ENCODE results near the gene JARID2. TPM values are rescaled to one million over a fixed set of nuclear protein-coding genes. Genes with fewer than 3 reads are reported as not detected.

Gene JARID2
- total and polyA plus RNA-seq, 2 of the 13 experiments (the other 11 are each of a cell fraction or from before 2014, with no cell fraction given) = 7.5 to 10.3 TPM

DNA sequence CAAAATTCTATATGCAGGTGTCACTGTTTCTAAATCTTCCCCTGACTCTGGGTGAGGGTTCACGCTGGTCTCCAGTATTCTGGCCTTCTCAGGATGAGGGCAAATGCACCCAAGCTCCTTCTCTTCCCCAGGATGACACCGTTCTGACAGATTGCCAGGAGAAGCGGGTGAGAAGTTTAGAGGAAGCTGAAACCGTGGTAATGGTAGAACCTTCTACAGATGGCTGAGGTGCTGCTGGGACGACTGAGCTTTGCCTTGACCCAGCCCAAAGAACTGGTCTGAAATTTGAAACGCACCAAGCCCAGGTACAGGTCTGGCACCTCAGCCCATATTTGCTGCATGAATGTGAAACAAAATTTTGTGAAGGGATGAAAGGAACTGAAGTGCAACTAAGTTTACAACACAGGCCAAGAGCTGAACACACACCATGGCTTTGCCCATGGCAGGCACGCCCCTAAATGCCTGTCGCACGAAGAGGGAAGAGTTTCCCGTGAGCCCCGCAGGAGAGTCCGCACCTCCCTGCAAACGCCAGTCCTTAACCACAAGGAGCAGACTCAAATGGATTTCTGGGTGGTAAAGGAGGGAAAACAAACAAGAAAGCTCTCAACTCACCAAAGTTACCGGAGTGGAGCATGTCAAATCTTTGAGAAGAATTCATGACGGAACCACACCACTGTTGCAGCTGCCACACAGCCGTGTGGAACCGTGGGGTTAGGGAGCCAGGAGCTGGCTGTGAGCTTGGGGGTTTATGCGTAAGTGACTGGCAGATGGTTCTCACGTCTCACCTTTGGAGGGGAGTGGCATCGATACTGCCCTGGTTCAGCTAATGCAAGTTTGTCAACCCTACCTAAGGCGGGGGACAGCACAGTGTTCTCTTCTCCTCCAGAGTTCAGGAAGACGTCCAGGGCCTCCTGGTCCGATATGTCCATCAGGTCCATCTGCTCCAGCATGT lies 278.1 kb downstream of the JARID2 start (continued):
- TF ChIP-seq, protein P1, sequence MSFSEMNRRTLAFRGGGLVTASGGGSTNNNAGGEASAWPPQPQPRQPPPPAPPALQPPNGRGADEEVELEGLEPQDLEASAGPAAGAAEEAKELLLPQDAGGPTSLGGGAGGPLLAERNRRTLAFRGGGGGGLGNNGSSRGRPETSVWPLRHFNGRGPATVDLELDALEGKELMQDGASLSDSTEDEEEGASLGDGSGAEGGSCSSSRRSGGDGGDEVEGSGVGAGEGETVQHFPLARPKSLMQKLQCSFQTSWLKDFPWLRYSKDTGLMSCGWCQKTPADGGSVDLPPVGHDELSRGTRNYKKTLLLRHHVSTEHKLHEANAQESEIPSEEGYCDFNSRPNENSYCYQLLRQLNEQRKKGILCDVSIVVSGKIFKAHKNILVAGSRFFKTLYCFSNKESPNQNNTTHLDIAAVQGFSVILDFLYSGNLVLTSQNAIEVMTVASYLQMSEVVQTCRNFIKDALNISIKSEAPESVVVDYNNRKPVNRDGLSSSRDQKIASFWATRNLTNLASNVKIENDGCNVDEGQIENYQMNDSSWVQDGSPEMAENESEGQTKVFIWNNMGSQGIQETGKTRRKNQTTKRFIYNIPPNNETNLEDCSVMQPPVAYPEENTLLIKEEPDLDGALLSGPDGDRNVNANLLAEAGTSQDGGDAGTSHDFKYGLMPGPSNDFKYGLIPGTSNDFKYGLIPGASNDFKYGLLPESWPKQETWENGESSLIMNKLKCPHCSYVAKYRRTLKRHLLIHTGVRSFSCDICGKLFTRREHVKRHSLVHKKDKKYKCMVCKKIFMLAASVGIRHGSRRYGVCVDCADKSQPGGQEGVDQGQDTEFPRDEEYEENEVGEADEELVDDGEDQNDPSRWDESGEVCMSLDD (CRISPR knock-in tag; IDR thresholded peaks at IDR 0.05; ENCODE audit: borderline replicate concordance) = no peak
- TF ChIP-seq, protein P2, sequence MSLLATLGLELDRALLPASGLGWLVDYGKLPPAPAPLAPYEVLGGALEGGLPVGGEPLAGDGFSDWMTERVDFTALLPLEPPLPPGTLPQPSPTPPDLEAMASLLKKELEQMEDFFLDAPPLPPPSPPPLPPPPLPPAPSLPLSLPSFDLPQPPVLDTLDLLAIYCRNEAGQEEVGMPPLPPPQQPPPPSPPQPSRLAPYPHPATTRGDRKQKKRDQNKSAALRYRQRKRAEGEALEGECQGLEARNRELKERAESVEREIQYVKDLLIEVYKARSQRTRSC (CRISPR knock-in tag; IDR thresholded peaks at IDR 0.05; ENCODE audit: low read depth) = no peak
- TF ChIP-seq ZNF841 (CRISPR knock-in tag; IDR thresholded peaks at IDR 0.05; ENCODE audit: borderline replicate concordance) (no peak), ZNF670 (CRISPR knock-in tag; IDR thresholded peaks at IDR 0.05; ENCODE audit: borderline replicate concordance) (no peak), ZNF331 (CRISPR knock-in tag; IDR thresholded peaks at IDR 0.05) (no peak), ZNF430 (CRISPR knock-in tag; IDR thresholded peaks at IDR 0.05) (no peak)

DNA sequence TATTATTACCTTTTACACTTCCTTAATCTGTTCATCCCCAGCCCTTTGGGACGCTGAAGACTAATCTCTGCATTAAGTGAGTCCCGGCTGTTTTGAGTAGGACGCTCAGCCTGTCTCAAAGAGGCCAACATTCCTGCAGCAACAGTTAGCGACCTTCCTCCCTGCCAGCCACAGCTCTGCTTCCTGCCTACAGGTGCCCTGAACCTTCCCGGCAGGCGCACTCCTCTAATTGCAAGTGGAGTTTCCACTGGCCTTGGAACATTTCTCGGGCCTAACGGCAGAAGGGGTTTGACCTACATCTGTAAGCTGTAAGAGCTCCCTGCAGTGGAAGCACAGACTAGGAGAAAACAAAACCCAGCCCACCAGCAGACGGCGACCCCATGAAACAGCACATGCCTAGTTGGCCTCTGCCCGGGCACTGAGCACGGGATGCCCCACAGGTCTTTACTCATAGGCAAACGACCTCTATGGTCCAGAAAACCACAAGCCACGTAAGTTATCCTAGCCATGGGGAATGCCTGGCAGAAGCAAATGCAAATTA lies 279.1 kb downstream of the JARID2 start:
- BruUV-seq (replicated peaks) = no TSS peak

More for the DNA sequence above, 279.1 kb downstream of the JARID2 start:
- no peak overlapping the region for H3K4me2 ChIP-seq (ENCODE audit: low read depth, low read length)
- H3K79me2 ChIP-seq (ENCODE audit: insufficient read depth, low read length) = no peaks in the 10 kb centered on the region
- DNase-seq (ENCODE audit: low spot score) (no peak), ATAC-seq (no peak), FAIRE-seq (no peak)
- 97% methylated on average over 14 of the region's 14 CpGs for WGBS (ENCODE audit: low lambda C conversion rate)
- H3K9me3 ChIP-seq (ENCODE audit: low read length) = no peaks in the 10 kb centered on the region
- H3K9ac ChIP-seq (ENCODE audit: insufficient read depth, low read depth, low read length) = no peak overlapping the region
- POLR2A ChIA-PET = no interaction called here
- TF ChIP-seq NONO (IDR thresholded peaks at IDR 0.05) (no peak), NONO (CRISPR knock-in tag; conservative IDR thresholded peaks at IDR 0.05) (no peak), SIN3A (IDR thresholded peaks at IDR 0.05; ENCODE audit: borderline replicate concordance, low read depth, low read length) (no peak), ZFP37 (CRISPR knock-in tag; IDR thresholded peaks at IDR 0.05; ENCODE audit: borderline replicate concordance) (no peak), RBM22 (optimal IDR thresholded peaks at IDR 0.05; ENCODE audit: low read length) (peak; percentile 43)
- TF ChIP-seq, protein P3, sequence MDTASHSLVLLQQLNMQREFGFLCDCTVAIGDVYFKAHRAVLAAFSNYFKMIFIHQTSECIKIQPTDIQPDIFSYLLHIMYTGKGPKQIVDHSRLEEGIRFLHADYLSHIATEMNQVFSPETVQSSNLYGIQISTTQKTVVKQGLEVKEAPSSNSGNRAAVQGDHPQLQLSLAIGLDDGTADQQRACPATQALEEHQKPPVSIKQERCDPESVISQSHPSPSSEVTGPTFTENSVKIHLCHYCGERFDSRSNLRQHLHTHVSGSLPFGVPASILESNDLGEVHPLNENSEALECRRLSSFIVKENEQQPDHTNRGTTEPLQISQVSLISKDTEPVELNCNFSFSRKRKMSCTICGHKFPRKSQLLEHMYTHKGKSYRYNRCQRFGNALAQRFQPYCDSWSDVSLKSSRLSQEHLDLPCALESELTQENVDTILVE (CRISPR knock-in tag; IDR thresholded peaks at IDR 0.05) = no peak
- no peak overlapping the region for H3K4me3 ChIP-seq (replicated peaks in 1 of 3; ENCODE audit: insufficient read depth in 1 of 3, low read depth in 2 of 3, low read length in 3 of 3)
- no peak overlapping the region for H3K27ac ChIP-seq (ENCODE audit: extremely low read length, insufficient read depth, low read length)
- H3K4me1 ChIP-seq (ENCODE audit: insufficient read depth, low read length) = peaks cover 15% of the 10 kb centered on the region
- in situ Hi-C loops (cut with HindIII; ENCODE audit: extremely low pct_ligation_motif_present, low pct_unique_long_range_greater_than_20kb) (loop anchor here (10.0 kb wide), 1 partner anchor 100 kb away; no protein-coding TSS in a partner anchor), intact Hi-C loops (cut with micrococcal nuclease; ENCODE audit: unreplicated experiment) (no loop called here)
- CTCF ChIA-PET (ENCODE audit: low intra/inter-chr PET ratio, low total read pairs) = no interaction called here
- H3K27me3 ChIP-seq (ENCODE audit: control insufficient read depth in 1 of 2, insufficient read depth in 2 of 2, low read length in 2 of 2) = no peaks in the 10 kb centered on the region
- H3K36me3 ChIP-seq (replicated peaks in 1 of 2; ENCODE audit: control insufficient read depth in 1 of 2, insufficient read depth in 2 of 2, low read length in 2 of 2) = peaks cover 5 to 47% of the 10 kb centered on the region in 2 experiments
- no peak overlapping the region for H2AFZ ChIP-seq (ENCODE audit: low read length)
- no peaks in the 10 kb centered on the region for H4K20me1 ChIP-seq (ENCODE audit: insufficient read depth, low read length)

Data from HepG2 (cell line).